GM20431 (cell line): ENCODE data around the gene MYO16.
"Not testable (repeated sequence)": the region's sequence is repeated elsewhere in the genome, so short reads cannot be mapped to it uniquely, and the experiment has no call there.

Source experiments
- in situ Hi-C: fragments of 300-500 bp; cut with MseI, MboI; formaldehyde crosslinking; loops from one replicate; pipeline ENCODE4 v1.15.0; 2020; ENCODE audit warnings: low sequenced_read_pairs; ENCODE audit not compliant: unreplicated experiment

Gene MYO16

GRCh38 chr13:108733022-108733560 is 103.7 kb downstream of the MYO16 start:
- in situ Hi-C loops: no loop called here

- in situ Hi-C loops: no loop called here
These were observed 105.3 kb downstream of the MYO16 start for GRCh38 chr13:108734676-108735075.

- in situ Hi-C loops: no loop called here
These were observed 112.5 kb downstream of the MYO16 start for GRCh38 chr13:108741930-108742329.

GRCh38 chr13:108742701-108743451 is 113.5 kb downstream of the MYO16 start:
- in situ Hi-C loops: no loop called here

- in situ Hi-C loops: no loop called here
These were observed 114.1 kb downstream of the MYO16 start for GRCh38 chr13:108743522-108743921.

GRCh38 chr13:108747843-108748242 is 118.4 kb downstream of the MYO16 start:
- in situ Hi-C loops: no loop called here

- in situ Hi-C loops: no loop called here
These were observed 122.9 kb downstream of the MYO16 start for GRCh38 chr13:108752276-108752675.

- in situ Hi-C loops: no loop called here
These were observed 125.7 kb downstream of the MYO16 start for GRCh38 chr13:108755083-108755482.

- in situ Hi-C loops: no loop called here
These were observed 130.7 kb downstream of the MYO16 start for GRCh38 chr13:108760129-108760528.

- in situ Hi-C loops: no loop called here
These were observed 131.1 kb downstream of the MYO16 start for GRCh38 chr13:108760541-108760940.

- in situ Hi-C loops: no loop called here
These were observed 138.6 kb downstream of the MYO16 start for GRCh38 chr13:108768035-108768434.

GRCh38 chr13:108769213-108770070 is 140.0 kb downstream of the MYO16 start:
- in situ Hi-C loops: no loop called here

GRCh38 chr13:108775597-108775996 is 146.2 kb downstream of the MYO16 start:
- in situ Hi-C loops: no loop called here

GRCh38 chr13:108776650-108777049 is 147.2 kb downstream of the MYO16 start:
- in situ Hi-C loops: no loop called here

- in situ Hi-C loops: no loop called here
These were observed 148.3 kb downstream of the MYO16 start for GRCh38 chr13:108777421-108778420.

- in situ Hi-C loops: no loop called here
These were observed 149.9 kb downstream of the MYO16 start for GRCh38 chr13:108779308-108779707.

- in situ Hi-C loops: no loop called here
These were observed 151.3 kb downstream of the MYO16 start for GRCh38 chr13:108780706-108781105.

- in situ Hi-C loops: no loop called here
These were observed 151.9 kb downstream of the MYO16 start for GRCh38 chr13:108781312-108781711.

- in situ Hi-C loops: not testable (repeated sequence)
These were observed 153.1 kb downstream of the MYO16 start for GRCh38 chr13:108782480-108782879.

- in situ Hi-C loops: no loop called here
These were observed 156.4 kb downstream of the MYO16 start for GRCh38 chr13:108785844-108786243.
